ENCODE measurements around the gene RASGRP1.

DNA sequence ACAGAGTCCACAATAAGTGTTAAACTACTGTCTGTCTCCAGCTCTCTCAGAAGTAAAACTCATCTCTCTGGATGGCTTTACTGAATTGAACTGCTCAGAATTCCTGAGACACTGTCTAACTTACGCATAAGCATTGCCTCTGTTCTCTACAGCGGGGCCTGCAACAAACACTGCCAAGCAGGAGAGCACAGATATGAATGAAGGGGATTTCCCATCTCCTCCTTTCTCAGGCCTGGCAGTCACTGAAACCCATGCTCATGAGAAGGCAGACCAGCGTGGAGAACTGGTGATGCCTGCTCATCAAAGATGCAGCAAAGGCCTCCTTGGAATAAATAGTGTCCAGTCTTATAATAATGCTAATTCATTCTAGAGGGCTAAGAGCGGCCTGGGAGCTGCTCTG lies 10.3 kb downstream of the RASGRP1 start:
- TF ChIP-seq ZNF396 (CRISPR knock-in tag; IDR thresholded peaks at IDR 0.05; ENCODE audit: borderline replicate concordance) (no peak), NFYB (CRISPR knock-in tag; conservative IDR thresholded peaks at IDR 0.05; ENCODE audit: low read depth) (no peak)
- TF ChIP-seq, protein P1, sequence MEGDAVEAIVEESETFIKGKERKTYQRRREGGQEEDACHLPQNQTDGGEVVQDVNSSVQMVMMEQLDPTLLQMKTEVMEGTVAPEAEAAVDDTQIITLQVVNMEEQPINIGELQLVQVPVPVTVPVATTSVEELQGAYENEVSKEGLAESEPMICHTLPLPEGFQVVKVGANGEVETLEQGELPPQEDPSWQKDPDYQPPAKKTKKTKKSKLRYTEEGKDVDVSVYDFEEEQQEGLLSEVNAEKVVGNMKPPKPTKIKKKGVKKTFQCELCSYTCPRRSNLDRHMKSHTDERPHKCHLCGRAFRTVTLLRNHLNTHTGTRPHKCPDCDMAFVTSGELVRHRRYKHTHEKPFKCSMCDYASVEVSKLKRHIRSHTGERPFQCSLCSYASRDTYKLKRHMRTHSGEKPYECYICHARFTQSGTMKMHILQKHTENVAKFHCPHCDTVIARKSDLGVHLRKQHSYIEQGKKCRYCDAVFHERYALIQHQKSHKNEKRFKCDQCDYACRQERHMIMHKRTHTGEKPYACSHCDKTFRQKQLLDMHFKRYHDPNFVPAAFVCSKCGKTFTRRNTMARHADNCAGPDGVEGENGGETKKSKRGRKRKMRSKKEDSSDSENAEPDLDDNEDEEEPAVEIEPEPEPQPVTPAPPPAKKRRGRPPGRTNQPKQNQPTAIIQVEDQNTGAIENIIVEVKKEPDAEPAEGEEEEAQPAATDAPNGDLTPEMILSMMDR (IDR thresholded peaks at IDR 0.05) = no peak
